WTC11 (cell line): ENCODE measurements around the gene EDC3.

Experiments used
- CTCF ChIP-seq: fragments of 200-600 bp; IDR thresholded peaks from 2 replicates; pipeline ENCODE4 v1.8.0; 2022; ENCODE audit warnings: antibody characterized with exemption
- ZNF317 ChIP-seq: sonication (generic); formaldehyde crosslinking; IDR thresholded peaks from 2 replicates; pipeline ENCODE4 v1.8.1; 2023; ENCODE audit warnings: low read depth, mild to moderate bottlenecking, moderate library complexity, missing genetic modification reagents, borderline replicate concordance

- TF ChIP-seq CTCF, result no peak
- TF ChIP-seq ZNF317 (CRISPR knock-in tag), result no peak
These were observed 68.1 kb downstream of the EDC3 start for GRCh38 chr15:74627766-74628165.
